CD4-positive, alpha-beta T cell treated with Interleukin-1 beta for 1 hour (primary cell): ENCODE data around the gene IFNL1.
A peak's percentile ranks its signal among the peaks of the same experiment; 100 is the strongest.
"Not testable (repeated sequence)": the region's sequence is repeated elsewhere in the genome, so short reads cannot be mapped to it uniquely, and the experiment has no call there.

Source experiments
- DNase-seq, 2 donors: peaks; one replicate each; pipeline ENCODE4 v3.0.0-alpha.2; 2020 to 2022

Gene IFNL1

DNA sequence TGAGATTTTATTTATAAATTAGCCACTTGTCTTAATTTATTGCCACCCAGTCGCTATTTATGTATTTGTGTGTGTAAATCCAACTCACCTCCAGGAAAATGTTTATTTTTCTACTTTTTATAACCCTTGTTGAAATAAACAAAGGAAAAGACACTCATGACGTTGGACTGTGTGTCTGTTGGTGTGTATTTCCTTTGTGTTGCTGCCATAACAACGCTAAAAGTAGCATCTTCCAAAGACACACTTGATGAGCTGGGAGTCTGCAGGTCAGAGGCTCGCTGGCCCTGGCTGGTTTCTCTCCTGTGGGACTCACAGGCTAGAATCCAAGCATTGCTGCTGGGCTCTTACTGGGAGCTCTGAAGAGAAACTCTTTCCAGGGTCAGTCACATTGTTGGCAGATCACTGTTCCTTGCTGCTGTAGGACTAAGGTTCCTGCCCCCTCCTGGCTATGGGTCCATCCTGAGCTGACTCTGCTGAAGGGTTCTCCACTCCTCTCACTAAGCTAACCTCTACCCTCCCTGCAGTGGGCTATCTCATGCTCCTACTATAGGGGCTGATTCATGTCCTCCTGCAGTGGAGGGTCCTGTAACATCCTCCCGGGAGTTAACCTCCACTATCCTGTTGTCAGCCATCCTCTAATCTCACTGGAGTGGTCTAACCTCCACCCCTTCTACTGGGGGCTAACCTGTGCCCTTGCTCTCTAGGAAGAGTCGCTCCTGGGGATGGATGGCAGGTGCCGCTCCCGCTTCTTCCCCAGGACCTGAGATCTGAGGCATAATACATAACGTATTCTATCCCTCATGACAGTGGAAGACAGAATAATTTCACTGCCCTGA, 26.0 kb upstream of the IFNL1 start:
- no peak for DNase-seq

DNA sequence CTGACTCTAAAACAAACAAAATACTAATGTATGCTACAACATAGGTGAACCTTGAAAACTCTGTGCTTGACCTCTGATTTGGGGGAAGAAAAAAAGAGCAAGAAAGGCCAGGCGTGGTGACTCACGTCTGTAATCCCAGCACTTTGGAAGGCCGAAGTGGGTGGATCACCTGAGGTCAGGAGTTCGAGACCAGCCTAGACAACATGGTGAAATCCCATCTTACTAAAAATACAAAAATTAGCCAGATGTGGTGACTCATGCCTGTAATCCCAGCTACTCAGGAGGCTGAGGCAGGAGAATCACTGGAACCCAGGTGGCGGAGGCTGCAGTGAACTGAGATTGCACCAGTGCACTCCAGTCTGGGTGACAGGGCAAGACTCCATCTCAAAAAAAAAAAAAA, 22.3 kb upstream of the IFNL1 start:
- not testable (repeated sequence) for DNase-seq

DNA sequence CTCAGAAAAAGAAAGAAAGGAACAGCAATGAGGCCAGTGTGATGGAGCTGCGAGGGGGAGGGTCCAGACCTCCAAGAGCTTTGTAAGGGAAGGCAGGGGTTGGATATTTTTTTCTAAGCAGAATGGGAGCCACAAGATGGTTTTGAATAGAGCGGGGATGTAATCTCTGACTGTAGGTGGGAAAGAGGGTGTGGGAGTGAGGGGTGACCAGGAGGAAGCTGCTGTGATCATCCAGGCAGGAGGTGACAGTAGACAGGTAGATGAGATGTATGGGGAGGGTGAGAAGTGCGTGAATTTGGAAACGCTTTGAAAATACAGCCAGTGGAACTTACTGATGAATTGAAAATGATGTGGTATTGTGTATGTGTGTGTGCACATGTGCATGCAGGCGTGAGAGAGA, 20.6 kb upstream of the IFNL1 start:
- DNase-seq: no peak

DNA sequence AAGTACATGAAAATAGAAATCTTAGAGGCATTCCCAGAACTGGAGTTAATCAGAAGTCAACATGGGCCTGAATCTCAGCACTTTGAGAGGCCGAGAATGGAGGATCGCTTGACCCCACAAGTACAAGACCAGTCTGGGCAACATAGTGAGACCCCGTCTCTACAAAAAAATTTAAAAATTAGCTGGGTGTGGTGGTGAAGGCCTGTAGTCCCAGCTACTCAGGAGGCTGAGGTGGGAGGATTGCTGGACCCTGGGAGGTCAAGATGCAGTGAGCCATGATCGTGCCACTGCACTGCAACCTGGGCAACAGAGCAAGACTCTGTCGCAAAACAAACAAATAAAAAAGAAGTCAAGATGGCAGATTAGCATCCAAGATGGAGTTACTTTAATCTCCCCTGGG, 19.5 kb upstream of the IFNL1 start:
- no peak for DNase-seq

DNA sequence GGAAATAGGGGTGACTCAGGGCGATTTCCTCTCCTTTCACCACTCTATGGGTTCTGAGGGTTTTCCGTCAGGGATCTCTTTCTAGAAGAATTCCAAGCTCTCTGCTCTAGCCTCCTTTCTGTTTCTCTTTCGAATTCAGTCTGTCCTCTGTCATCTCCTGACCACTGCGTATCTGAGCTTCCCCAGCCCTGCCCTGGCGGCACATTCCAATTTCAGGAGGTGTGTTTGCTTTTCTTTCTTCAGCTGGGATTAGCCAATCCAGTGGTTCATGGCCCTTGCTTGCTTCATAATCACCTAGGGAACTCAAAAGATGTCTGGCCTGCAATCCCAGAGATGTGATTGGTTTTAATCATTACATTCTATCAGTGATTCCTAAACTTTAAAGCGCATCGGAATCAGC, 18.6 kb upstream of the IFNL1 start:
- no peak for DNase-seq

DNA sequence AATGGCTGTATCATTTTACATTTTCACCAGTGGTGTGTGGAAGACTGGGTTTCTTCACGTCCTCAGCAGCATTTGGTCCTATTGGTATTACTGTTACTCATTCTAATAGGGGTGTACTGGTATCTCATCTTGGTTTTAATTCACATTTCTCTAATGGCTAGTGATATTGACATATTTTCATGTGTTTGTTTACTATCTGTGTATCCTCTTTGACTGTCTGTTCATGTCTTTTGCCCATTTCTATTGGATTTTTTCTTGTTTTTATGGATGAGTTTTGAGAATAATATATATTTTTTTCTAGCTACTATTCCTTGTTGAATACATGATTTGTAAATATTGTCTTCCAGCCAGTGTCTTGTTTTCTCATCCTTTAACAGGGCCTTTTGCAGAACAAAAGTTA, 14.2 kb upstream of the IFNL1 start:
- DNase-seq: no peak

DNA sequence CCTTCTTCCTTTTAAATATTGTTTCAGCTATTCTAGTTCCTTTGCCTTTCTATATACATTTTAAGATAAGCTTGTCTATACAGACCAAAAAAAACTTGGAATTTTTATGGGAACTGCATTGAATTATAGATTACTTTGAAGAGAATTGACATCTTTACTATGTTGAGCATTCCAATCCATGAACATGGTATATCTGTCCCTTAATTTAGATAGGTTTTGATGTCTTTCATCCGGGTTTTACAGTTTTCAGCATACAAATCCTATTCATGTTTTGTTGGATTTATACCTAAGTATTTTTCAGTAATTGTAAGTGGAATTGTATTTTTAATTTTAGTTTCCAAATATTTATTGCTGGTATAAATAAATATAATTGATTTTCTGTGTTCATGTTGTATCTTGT, 12.2 kb upstream of the IFNL1 start:
- no peak for DNase-seq

DNA sequence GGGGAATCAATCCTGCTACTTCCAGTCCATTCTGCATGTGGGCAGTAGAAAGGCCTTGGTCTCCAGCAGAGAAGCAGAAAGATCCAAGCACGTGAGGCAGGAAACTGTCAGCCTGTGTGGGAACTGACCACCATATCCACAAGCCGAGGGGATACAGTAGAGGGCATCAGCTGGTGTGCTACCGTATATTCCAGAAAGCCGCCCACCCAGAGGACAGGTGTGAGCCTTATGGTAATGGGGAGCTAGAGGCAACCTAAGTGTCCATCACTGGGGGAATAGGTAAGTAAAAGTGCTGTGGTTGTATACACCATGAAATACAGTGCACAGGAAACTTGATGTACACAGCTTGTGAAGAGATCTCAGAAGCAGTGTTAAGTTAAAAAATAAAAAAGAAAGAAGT, 2.8 kb upstream of the IFNL1 start:
- no peak for DNase-seq

DNA sequence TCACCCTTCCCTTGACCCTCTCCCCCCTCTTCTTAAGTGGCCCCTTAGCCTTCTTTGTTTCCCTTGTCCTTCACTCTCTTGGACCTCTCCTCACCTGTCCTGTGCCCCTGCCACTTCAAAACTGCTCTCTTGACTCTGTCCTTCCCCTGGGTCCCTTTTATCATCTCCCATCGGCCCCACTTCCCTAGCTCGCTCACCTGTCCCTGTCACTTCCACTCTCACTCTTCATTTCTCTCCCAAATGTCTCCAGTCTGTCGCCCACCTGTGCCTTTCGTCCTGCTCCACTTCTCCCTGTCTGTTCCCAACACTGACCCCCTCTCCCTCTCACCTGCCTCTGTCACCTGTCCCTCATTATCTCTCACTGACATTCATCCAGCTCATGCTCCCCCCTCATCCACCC, 699 bp downstream of the IFNL1 start:
- DNase-seq: no peak

DNA sequence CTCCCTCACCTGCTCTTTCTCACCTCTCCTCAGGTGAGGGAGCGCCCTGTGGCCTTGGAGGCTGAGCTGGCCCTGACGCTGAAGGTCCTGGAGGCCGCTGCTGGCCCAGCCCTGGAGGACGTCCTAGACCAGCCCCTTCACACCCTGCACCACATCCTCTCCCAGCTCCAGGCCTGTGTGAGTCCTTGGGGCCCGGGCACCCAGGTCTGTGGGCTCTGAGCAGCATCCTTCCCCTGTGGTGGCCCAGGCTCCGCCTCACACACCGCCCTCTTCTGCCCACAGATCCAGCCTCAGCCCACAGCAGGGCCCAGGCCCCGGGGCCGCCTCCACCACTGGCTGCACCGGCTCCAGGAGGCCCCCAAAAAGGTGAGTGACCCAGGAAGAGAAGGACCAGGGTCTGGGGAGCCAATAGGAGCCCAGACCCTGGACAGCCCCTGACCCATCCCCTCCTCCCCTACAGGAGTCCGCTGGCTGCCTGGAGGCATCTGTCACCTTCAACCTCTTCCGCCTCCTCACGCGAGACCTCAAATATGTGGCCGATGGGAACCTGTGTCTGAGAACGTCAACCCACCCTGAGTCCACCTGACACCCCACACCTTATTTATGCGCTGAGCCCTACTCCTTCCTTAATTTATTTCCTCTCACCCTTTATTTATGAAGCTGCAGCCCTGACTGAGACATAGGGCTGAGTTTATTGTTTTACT, 1.9 kb downstream of the IFNL1 start:
- DNase-seq: peak; percentile 61 to 70

DNA sequence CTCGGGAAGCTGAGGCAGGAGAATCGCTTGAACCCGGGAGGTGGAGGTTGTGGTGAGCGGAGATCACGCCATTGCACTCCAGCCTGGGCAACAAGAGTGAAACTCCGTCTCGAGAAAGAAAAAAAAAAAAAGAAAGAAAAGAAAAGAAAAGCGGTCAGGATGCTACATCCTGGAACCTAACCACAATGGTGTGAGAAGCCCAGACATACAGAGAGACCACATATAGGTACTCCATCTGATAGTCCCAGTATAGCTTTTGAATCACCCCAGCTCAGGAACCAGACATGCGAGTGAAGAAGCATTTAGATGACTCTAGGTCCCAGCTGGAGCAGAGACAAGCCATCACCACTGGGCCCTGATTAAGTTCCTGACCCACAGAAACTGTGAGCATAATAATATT, 3.2 kb downstream of the IFNL1 start:
- peak in 1 of 2 donors; percentile 23 for DNase-seq

DNA sequence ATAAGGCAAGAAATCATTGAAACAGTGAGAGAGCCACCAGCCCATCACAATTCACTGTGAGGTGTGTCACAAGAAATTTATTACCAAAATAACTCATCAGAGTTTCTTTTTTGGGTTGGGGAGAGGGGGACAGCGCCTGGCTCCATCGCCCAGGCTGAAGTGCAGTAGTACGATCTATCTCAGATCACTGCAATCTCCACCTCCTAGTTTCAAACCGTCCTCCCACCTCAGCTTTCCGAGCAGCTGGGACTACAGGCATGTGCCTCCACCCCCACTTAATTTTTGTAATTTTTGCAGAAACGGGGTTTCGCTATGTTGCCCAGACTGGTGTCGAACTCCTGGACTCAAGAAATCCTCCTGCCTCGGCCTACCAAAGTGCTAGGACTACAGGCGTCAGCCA, 3.6 kb downstream of the IFNL1 start:
- DNase-seq: no peak

DNA sequence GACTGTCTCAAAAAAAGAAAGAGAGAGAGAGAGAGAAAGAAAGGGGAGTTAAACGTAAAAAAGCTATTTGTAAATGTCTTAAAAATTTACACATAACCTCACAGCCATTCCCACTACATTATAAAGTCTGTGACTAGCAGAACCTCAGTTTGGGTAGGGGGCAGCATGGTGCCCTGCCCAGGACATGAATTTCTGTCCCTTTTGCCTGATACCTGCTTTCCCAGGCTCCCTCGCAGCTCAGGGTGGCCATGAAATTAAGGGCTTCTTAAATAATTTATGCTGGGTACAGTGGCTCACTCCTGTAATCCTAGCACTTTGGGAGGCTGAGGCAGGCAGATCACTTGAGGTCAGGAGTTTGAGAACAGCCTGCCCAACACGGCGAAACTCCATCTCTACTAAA, 4.8 kb downstream of the IFNL1 start:
- DNase-seq: no peak

DNA sequence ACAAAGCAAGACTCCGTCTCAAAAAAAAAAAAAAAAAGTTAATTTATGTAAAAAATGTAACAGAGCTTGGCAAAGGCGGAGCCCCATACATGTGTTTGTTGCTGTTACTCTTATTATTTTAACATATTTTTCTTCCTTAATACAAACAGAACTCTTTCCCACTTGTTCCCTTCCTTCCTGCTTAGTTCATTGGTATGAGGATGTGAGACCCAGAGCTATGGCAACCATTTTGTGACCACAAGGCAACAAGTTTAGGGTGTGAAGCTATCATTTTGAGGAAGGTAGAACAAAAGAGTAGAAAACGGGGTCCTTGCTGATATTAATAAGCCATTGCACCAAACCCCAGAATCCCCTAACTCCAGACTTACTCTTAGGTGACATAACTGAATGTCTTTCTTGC, 5.4 kb downstream of the IFNL1 start:
- no peak for DNase-seq

DNA sequence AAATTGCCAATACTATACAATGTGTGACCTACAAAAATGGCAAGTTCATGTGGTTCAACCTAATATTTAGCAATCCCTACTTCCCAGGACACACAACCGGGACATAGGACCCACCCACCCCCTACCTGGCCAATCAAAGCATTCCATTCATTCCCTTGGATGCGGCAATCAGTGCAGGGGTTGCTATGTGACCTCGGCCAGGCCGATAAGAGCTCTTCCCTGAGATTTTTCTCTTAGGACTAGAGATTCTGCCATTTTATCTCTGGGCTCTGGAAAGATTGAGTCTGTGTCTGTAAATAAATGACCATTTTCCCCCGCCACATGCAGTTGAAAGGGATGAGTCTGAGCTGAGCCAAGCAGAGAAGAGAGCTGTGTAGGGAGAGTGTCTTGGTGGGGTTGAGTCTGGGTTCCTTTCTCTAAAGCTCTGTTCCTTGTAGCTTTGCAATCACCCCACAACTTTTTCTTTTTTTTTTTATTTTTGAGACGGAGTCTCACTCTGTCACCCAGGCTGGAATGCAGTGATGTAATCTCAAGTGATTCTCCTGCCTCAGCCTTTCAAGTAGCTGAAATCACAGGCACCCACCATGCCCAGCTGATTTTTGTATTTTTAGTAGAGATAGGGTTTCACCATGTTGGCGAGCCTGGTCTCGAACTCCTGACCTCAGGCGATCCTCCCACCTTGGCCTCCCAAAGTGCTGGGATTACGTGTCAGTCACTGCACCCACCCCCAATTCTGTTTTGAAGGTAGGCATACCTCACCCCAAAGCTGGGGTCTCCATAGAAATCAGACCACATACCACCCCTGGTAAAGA, 7.4 kb downstream of the IFNL1 start:
- no peak for DNase-seq

DNA sequence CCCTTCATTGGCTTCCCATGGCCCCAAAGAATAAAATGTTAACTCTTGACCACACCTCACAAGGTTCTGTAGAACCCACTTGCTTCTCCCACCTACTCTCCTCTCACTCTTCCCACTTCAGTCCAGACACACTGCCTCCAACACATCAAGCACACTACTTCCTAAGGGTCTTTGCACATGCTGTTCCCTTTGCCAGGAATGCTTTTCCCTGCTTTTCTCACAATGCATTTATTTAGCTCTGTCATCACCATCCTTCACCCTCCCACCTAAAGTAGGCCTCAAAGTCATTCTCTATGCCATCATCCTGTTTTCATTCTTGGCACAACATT, 7.9 kb downstream of the IFNL1 start:
- no peak for DNase-seq

DNA sequence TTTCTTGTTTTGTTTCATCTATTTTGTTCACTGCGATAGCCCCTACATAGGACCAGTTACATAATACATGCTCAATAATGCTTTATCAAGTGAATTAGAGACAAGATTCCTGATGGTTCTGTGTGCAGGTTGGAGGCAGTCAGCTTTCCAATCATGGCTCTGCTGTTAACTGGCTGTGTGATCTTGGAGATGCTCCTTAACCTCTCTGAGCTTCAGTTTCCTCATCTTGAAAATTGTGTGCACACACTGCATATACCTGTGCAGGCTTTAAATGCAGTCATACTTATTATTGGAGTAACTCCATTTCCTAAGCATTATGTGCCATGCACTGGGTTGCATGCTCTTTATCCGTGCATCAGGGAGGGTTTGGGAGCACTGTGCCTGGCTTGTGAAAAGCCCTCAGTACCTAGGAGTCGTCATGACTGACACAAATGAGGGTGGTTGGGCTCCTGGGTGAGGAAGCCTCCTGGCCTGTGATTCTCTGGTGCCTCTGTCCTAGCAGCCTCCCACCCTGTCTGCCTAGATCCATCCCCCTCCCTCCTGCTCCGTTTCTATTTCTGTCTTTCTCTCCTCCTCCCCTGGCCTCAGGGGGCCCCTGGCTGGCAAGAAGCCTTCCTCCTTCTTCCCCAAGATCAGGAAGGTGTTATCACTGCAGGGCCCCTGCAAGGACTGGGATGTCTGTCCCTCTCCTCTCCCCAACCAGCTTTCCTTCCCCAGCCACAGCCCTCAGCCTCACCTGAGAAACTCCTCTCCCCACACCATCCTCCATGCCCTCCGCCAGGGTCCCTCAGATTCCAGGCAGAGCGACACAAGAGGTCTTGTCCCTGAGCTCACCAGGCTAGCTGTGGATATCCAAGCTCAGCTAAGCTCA, 8.7 kb downstream of the IFNL1 start:
- DNase-seq: no peak

DNA sequence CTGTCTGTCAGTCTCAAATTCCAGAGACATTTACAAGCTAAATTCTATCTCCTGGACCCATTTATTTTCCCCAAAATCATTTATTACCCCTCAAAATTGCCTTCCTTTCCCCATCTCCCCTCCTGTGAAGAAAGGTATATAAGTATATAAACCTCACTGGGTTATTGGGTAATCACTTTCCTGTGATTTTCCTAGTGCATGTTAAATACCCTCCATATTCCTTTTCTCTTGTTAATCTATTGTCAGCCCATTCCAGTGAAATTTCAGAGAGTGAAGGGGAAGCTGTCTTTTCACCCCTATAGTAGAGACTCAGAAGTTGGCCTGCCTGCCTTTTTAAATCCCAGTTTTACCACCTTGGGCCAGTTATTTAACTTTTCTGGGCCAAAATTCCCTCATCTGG, 9.9 kb downstream of the IFNL1 start:
- DNase-seq: no peak

DNA sequence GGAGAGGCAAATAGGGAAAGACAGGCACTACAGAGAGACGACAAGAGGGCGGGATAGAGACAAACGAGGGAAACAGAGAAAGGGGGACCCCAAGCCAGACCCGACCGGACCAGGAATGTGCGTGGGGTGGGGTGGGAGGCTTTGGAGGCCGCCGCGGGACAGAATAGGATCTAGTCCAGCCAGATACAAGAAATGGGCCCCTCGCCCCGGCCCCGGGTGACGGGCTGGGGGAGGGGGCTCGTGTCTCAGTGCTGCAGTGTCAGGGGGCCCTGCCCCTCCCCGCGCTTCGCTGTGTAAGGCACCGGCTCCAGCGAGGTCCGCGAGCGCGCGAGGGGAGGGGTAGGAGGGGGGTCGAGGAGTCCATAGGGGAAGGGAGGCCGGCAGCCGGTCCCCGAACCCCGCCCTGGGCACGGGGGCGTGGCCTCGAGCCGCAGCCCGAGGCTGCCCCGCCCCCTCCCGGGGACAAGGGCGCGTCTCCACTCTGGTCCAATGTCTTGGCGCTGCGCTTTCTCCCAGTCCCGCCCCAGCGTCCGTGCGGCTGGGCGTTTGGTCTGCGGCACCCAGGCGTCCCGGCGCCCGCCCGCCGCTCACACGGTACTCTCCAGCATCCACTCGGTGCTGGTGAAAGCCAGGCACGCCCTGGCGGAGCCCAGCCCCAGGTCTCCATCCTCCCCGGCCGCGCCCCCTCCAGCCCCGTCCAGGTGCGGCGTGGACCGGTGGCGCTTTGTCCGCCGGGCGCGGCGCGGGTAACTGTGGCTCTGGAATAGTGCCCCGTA, 11.0 kb downstream of the IFNL1 start:
- no peak for DNase-seq

DNA sequence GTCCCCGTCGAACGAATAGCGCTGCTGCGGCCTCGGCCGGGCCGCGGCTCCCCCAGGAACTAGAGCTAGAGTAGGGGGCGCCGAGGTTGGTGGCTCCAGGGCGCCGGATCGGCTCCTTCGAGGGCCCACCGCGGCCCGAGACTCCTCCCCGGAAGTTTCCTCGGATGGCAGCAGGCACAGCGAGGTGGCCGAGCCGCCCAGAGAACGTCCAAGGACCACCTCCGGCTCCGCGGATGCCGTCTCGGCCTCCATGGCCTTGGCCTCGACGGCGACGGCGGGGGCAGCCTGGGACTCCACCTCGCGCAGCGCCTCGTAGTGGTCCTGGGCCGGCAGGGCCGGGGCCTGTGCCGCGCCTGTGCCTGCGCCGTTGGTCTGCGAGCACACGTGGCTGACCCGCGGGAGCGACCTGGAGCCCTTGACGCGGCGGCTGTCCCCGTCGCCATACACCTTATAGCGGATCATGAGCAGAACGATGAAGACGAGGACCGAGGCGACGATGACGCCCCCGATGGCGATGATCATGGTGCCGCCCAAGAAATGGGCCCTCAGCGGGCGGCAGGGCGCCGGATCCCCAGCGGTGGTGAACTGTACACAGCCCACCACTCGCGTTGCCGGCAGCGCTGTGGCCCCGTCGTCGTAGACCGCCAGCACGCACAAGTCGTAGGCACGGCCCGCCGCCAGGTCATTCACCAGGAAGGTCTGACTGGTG, 11.8 kb downstream of the IFNL1 start:
- DNase-seq: no peak

DNA sequence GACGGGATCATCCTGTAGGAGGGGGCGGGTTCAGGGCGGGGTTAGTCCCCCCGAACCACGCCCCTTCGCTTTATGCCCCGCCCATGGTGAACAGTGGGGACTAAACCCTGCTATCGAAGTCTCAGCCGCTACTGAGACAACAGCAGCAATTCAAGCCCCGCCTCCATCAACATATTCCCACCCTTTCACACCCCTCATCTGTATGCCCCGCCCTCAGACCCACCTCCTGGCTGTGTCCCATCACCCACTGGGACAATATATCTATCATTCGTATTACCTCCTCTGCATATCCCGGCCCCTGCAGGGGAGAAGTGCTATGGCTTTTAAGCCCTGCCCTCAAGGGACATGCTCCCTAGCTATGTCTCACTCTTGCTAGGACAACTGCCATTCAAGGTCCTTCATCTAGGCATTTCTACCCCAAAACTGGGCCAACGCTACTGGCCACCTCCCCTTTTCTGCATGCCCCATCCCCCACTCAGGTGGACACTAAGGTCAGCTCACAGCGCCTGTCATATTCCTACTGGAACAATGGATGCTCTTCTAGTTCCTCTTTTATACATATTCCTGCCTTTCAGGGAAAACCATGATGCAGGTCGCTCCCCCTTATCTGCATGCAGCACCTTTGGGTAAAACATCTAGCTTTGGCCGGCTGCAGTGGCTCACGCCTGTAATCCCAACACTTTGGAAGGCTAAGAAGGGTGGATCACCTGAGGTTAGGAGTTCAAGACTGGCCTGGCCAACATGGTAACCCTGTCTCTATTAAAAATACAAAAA, 12.5 kb downstream of the IFNL1 start:
- DNase-seq: no peak
